Keratinocyte (primary cell): ENCODE results near the gene TMEM135. TPM values are rescaled to one million over a fixed set of nuclear protein-coding genes. Genes with fewer than 3 reads are reported as not detected.

Source experiments
- DNase-seq: peaks from one replicate; pipeline ENCODE4 v3.0.0-alpha.2; 2011; ENCODE audit warnings: low read depth, missing footprints, low spot score
- FAIRE-seq: peaks from 2 replicates; lab custom pipeline; 2011; peaks lifted over from hg19 to GRCh38; lab: Jason Lieb, UNC
- H2AFZ ChIP-seq: 2 replicates; pipeline ENCODE4 v1.6.0; 2012; ENCODE audit warnings: low read length, control low read depth, inconsistent platforms; ENCODE audit not compliant: control insufficient read depth
- H3K27ac ChIP-seq: 2 replicates; pipeline ENCODE4 v1.5.1; 2011; ENCODE audit warnings: low read length; ENCODE audit not compliant: control insufficient read depth, insufficient read depth
- H3K27me3 ChIP-seq: 3 replicates; pipeline ENCODE4 v1.6.0; 2011; ENCODE audit warnings: low read length; ENCODE audit not compliant: control insufficient read depth, insufficient read depth; ENCODE audit errors: extremely low read depth
- H3K36me3 ChIP-seq, 2 experiments: 2 replicates in 1 of 2; 3 replicates in 1 of 2; pipeline ENCODE4 v1.5.1; 2011; ENCODE audit warnings: low read length in 2 of 2, mild to moderate bottlenecking in 1 of 2; ENCODE audit not compliant: control insufficient read depth in 2 of 2, insufficient read depth in 2 of 2; ENCODE audit errors: extremely low read depth in 1 of 2
- H3K4me1 ChIP-seq: 3 replicates; pipeline ENCODE4 v1.5.1; 2011; ENCODE audit warnings: low read length; ENCODE audit not compliant: control insufficient read depth, insufficient read depth; ENCODE audit errors: extremely low read depth
- H3K4me2 ChIP-seq: 3 replicates; pipeline ENCODE4 v1.6.0; 2011; ENCODE audit warnings: low read depth, low read length; ENCODE audit not compliant: control insufficient read depth, insufficient read depth; ENCODE audit errors: extremely low read depth
- H3K4me3 ChIP-seq, 3 experiments: fragments of 200-600 bp in 1 of 3; sonication (generic) in 1 of 3; 2 replicates in 2 of 3; 3 replicates in 1 of 3; pipeline ENCODE4 v1.5.1; 2011 to 2016; ENCODE audit warnings: low read length in 3 of 3, mild to moderate bottlenecking in 3 of 3, control low read depth in 2 of 3, inconsistent platforms in 1 of 3, low read depth in 1 of 3, mixed read lengths in 1 of 3, mixed run types in 1 of 3, moderate library complexity in 1 of 3; ENCODE audit not compliant: control insufficient read depth in 2 of 3, insufficient read depth in 2 of 3; ENCODE audit errors: extremely low read depth in 1 of 3
- H3K79me2 ChIP-seq: 2 replicates; pipeline ENCODE4 v1.6.0; 2012; ENCODE audit warnings: low read length; ENCODE audit not compliant: control insufficient read depth, insufficient read depth
- H3K9ac ChIP-seq: 3 replicates; pipeline ENCODE4 v1.6.0; 2011; ENCODE audit warnings: low read length; ENCODE audit not compliant: control insufficient read depth, insufficient read depth; ENCODE audit errors: extremely low read depth
- H3K9me1 ChIP-seq: 3 replicates; pipeline ENCODE4 v1.6.0; 2011; ENCODE audit warnings: low read length; ENCODE audit not compliant: control insufficient read depth, insufficient read depth; ENCODE audit errors: extremely low read depth
- H3K9me3 ChIP-seq: 2 replicates; pipeline ENCODE4 v1.5.1; 2012; ENCODE audit warnings: low read depth, low read length; ENCODE audit not compliant: control insufficient read depth
- H4K20me1 ChIP-seq: 3 replicates; pipeline ENCODE4 v1.6.0; 2011; ENCODE audit warnings: low read length; ENCODE audit not compliant: control insufficient read depth, insufficient read depth; ENCODE audit errors: extremely low read depth
- CTCF ChIP-seq, 3 experiments: IDR thresholded peaks in 1 of 3; conservative IDR thresholded peaks in 1 of 3; optimal IDR thresholded peaks in 1 of 3; 2 replicates in 2 of 3; 3 replicates in 1 of 3; pipeline versions ENCODE3 to v1.5.1; 2011; ENCODE audit warnings: low read length in 3 of 3, mild to moderate bottlenecking in 3 of 3, moderate library complexity in 2 of 3, control low read depth in 1 of 3, inconsistent platforms in 1 of 3; ENCODE audit not compliant: insufficient read depth in 2 of 3; ENCODE audit errors: extremely low read depth in 1 of 3
- EZH2 ChIP-seq: IDR thresholded peaks from one replicate; pipeline ENCODE4 v1.6.1; 2012; ENCODE audit warnings: inconsistent platforms, mild to moderate bottlenecking, low read length, moderate library complexity
- dilution Hi-C: fragments of 300-500 bp; cut with MboI; formaldehyde crosslinking; loops from one replicate; pipeline ENCODE4 v1.7.0; 2020; ENCODE audit warnings: low sequenced_read_pairs; ENCODE audit not compliant: extremely low pct_ligation_motif_present
- polyA plus RNA-seq, 5 experiments: library from polyadenylated mRNA; depleted of rRNA in 3 of 5; stranded (reverse) in 3 of 5; stranded (forward) in 1 of 5; unstranded in 1 of 5; fragments of >200 nt; gene quantifications; 1 replicate in 1 of 5; 2 replicates in 3 of 5; 3 replicates in 1 of 5; pipeline versions ENCODE4 v1.2.1 to v1.2.3, GENCODE V29; 2011 to 2012; ENCODE audit warnings: missing spikeins in 2 of 5, low read depth in 1 of 5, low replicate concordance in 1 of 5

TMEM135 gene
- polyA plus RNA-seq, 1 donor (not counting 4 experiments of a cell fraction or from before 2014, with no cell fraction given) = 15.0 TPM

GRCh38 chr11:87134524-87135106, 96.9 kb downstream of the TMEM135 start:
- H3K9ac ChIP-seq = no peak overlapping the region
- DNase-seq = no peak
- H3K27ac ChIP-seq = no peak overlapping the region
- no peak overlapping the region for H3K4me2 ChIP-seq
- FAIRE-seq = no peak
- H2AFZ ChIP-seq = no peak overlapping the region
- no peaks in the 10 kb centered on the region for H3K79me2 ChIP-seq
- no peaks in the 10 kb centered on the region for H3K4me1 ChIP-seq
- no peaks in the 10 kb centered on the region for H3K9me3 ChIP-seq
- H4K20me1 ChIP-seq = no peaks in the 10 kb centered on the region
- no peaks in the 10 kb centered on the region for H3K27me3 ChIP-seq
- dilution Hi-C loops = no loop called here
- H3K36me3 ChIP-seq = no peaks in the 10 kb centered on the region
- no peak overlapping the region for H3K4me3 ChIP-seq
- H3K9me1 ChIP-seq = no peaks in the 10 kb centered on the region
- TF ChIP-seq CTCF (optimal IDR thresholded peaks at IDR 0.05 in 1 of 3, IDR thresholded peaks at IDR 0.05 in 1 of 3, conservative IDR thresholded peaks at IDR 0.05 in 1 of 3; ENCODE audit: extremely low read depth in 1 of 3, insufficient read depth in 2 of 3, low read length in 3 of 3) (no peak), EZH2 (no peak)

- Histone ChIP-seq H3K4me1 (no peaks in the 10 kb centered on the region), H4K20me1 (no peaks in the 10 kb centered on the region), H3K79me2 (no peaks in the 10 kb centered on the region), H3K4me3 (no peak overlapping the region), H3K4me2 (no peak overlapping the region), H3K9ac (no peak overlapping the region), H3K27me3 (no peaks in the 10 kb centered on the region), H3K9me1 (no peaks in the 10 kb centered on the region), H3K36me3 (no peaks in the 10 kb centered on the region), H3K27ac (no peak overlapping the region), H3K9me3 (no peaks in the 10 kb centered on the region), H2AFZ (no peak overlapping the region)
- FAIRE-seq (no peak), DNase-seq (no peak)
- TF ChIP-seq CTCF (optimal IDR thresholded peaks at IDR 0.05 in 1 of 3, IDR thresholded peaks at IDR 0.05 in 1 of 3, conservative IDR thresholded peaks at IDR 0.05 in 1 of 3; ENCODE audit: extremely low read depth in 1 of 3, insufficient read depth in 2 of 3, low read length in 3 of 3) (no peak), EZH2 (no peak)
- dilution Hi-C loops = no loop called here
Observed at GRCh38 chr11:87136236-87136635, 98.5 kb downstream of the TMEM135 start.
